Measurements from ENCODE around the gene DCLK3.
A peak's percentile ranks its signal among the peaks of the same experiment; 100 is the strongest.

DCLK3 gene

DNA sequence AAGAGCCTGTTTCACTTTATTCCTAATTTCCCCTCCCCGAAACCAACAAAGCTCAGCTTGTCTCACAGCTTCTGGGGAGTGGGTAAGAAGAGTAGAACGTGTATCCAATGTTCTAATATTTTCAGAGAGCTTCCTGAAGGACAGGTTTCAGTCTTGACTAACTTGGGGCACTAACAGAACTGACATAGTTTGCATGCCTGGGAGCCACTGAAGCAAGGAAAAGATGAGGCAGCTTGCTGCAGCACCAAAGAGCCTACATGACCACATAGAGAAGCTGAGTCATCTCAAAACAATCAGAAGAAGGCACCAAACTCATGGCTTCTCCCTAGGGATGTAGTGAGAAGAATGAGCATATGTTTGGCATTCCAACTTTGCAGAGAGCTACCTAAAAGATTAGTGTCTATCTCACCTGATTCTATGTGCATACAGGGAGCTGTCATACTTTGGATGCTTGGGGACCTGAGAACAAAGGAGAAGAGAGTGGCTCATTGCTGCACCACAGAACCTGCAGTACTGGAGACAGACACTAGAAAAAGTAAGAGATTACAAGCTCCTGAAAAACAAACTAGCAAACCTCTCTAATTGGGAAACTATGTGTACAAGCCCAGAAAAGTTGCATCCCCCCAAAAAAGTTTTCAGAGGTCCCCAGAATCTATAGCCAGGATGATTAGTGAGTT lies 86.9 kb downstream of the DCLK3 start:
- DNase-seq (ENCODE audit: low spot score) (peak; percentile 100), FAIRE-seq (peak; percentile 98)

DNA sequence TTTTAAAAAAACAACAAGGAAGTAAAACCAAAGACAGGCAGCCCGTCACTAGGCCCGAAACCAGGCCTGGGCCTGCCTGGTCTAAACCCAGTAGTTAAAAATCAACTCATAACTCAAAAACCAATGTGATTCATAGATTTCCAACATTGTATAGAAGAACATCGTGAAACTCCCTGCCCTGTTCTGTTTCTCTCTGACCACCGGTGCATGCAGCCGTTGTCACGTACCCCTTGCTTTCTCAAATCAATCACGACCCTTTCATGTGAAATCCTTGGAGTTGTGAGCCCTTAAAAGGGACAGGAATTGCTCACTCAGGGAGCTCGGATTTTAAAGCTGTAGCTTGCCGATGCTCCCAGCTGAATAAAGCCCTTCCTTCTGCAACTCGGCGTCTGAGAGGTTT lies 89.5 kb downstream of the DCLK3 start:
- FAIRE-seq: peak; percentile 99
- peak; percentile 93 for DNase-seq (ENCODE audit: low spot score)

DNA sequence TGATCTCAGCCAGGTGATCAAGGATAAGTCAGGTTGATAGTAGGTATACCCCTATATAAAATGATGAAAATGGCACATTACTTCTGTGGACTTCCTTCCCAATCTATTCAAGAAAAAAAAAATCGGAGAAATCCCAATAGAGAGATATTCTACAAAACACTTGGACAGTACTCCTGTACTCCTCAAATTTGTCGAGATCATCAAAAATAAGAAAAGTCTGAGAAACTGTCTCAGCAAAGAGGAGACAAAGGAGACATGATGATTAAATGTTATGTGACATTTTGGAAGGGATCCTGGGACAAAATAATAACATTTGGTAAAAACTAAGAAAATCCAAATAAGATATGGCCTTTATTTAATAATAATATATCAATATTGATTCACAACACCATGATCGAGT lies 94.6 kb downstream of the DCLK3 start:
- FAIRE-seq: no peak
- no peak for DNase-seq (ENCODE audit: low spot score)

DNA sequence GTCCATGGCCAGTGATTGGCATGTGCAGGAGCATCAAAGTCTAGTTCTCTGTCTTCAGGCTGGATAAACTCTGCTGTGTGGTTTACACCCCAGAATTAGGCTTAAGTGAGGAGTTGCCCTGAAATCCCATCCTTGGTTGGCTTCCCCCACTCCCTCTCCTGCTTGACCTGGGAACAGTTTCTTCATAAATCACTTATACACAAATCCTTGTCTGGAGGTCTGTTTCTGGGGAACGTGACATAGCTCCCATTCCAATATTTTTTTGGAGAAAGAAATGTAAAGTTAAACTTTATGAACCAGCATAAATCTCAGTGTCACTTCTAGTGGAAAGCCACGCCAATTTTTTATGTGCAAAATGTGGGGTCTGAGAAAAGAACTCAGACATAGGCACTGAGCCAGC lies 98.2 kb downstream of the DCLK3 start:
- FAIRE-seq (no peak), DNase-seq (ENCODE audit: low spot score) (no peak)

DNA sequence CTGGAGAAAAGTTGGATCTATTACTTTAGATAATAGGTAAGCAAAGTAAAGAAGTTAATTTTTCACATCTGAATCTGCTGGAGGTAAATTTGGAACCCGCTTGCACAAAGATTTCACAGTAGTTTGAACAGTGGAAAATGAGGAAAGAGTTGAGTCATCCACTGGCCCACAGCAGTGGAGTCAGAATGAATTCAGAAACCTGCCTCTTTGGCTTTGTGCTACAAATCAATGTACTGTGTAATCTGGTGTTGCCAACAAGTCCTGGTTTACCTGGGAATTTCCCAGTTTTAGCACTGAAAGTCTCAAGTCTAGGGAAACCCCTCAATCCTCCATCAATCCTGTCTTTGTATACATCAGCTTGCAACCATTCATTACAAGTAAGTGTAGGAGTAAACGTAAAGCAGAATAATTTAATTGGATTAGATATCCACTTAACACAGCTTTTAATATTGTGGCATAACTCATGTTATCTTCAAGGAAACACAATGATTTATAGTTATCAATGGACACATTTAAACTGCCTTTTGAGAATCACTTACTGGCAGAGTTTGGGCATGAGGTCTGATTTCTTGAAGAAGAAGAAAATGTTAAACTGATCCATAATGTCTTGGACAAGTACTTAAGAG lies 100.6 kb downstream of the DCLK3 start:
- DNase-seq (ENCODE audit: low spot score) (peak; percentile 88), FAIRE-seq (peak; percentile 98)

DNA sequence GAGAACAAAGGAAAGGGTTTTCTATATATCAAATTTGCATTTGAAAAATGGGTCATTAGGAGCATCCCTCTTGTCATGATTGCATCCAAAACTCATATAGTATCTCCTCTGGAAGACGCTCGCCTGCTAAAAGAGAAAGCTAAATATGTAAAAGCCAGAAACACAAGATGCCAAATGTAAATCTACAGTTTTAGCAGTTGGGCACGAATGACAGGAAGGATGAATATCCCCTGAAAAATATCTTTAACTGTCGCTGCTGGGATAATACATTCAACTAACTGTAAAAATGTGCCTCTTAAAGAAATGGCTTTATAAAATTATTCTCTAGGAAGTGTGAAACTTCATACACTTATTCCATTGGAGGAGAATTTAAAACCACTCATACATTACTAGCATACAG lies 101.7 kb downstream of the DCLK3 start:
- FAIRE-seq (no peak), DNase-seq (ENCODE audit: low spot score) (no peak)

Data from RCC 7860 (cell line).